ENCODE measurements around the gene WDR18.

DNA sequence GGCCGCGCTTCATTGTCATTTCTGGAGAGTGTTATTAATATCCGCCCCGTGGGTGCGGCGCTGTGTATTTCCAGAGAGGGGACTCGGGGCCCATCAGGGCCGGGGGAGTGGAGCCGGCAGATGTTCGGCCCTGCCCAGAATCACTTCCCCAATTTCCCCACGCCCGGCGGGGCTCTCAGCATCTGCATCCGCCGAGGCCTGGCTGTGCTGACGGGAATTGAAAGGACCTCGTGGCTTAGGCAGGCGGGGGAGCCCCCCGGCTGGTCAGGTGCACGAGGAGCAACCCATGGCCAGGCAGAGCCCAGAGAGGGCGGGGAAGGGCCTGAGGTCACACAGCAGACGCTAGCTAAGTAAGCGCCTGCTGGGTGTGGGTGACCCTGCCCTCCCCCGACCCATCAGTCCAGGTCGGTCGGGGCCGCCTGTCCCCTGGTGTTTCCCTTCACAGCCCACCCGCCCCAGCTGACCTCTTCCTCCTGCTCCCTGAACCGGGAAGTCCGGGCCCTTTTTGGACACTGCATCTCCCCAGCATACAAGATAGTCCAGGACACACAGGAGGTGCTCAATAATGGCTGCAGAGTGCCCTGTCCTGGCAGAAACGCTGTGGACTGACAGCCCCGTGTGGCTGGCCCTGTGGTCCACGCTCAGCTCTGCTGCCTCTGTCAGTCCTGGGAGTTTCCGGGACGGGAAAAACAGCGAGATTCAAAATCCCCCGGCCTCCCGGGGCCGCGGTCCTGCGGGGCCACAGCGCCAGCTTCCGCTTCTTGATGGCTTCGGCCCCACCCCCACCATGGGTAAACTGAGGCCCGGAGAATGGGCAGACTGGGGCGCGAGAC is 36.2 kb upstream of the WDR18 start:
- TF ChIP-seq, protein P1, sequence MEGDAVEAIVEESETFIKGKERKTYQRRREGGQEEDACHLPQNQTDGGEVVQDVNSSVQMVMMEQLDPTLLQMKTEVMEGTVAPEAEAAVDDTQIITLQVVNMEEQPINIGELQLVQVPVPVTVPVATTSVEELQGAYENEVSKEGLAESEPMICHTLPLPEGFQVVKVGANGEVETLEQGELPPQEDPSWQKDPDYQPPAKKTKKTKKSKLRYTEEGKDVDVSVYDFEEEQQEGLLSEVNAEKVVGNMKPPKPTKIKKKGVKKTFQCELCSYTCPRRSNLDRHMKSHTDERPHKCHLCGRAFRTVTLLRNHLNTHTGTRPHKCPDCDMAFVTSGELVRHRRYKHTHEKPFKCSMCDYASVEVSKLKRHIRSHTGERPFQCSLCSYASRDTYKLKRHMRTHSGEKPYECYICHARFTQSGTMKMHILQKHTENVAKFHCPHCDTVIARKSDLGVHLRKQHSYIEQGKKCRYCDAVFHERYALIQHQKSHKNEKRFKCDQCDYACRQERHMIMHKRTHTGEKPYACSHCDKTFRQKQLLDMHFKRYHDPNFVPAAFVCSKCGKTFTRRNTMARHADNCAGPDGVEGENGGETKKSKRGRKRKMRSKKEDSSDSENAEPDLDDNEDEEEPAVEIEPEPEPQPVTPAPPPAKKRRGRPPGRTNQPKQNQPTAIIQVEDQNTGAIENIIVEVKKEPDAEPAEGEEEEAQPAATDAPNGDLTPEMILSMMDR (IDR thresholded peaks at IDR 0.05): no peak
- TF ChIP-seq ZFX (IDR thresholded peaks at IDR 0.05; ENCODE audit: borderline replicate concordance): no peak
